Brain microvascular endothelial cell (primary cell): ENCODE results near the gene SLC38A4.

ENCODE experiments used
- DNase-seq: peaks from one replicate; pipeline ENCODE4 v3.0.0-alpha.2; 2020
- H3K27ac ChIP-seq: fragments of 250-450 bp; sonication (Bioruptor Pico); 2 replicates; pipeline ENCODE4 v1.5.1; 2020; ENCODE audit warnings: mild to moderate bottlenecking, moderate library complexity
- H3K27me3 ChIP-seq: fragments of 250-450 bp; sonication (Bioruptor Pico); replicated peaks from 2 replicates; pipeline ENCODE4 v1.5.1; 2020; ENCODE audit warnings: mild to moderate bottlenecking
- H3K36me3 ChIP-seq: fragments of 250-450 bp; sonication (Bioruptor Pico); replicated peaks from 2 replicates; pipeline ENCODE4 v1.5.1; 2020; ENCODE audit warnings: mild to moderate bottlenecking
- H3K4me3 ChIP-seq: 2 replicates; pipeline ENCODE4 v1.5.1; 2011; ENCODE audit warnings: low read depth, mild to moderate bottlenecking, control low read depth, low read length, moderate library complexity
- in situ Hi-C: cut with HindIII; loops from 2 replicates; pipeline ENCODE4 v1.10.0; 2017; ENCODE audit warnings: low sequenced_read_pairs, low pct_ligation_motif_present
- TF ChIP-seq, protein P1 (sequence below): IDR thresholded peaks from 2 replicates; pipeline ENCODE4 v1.5.1; 2011; ENCODE audit warnings: low read depth, mild to moderate bottlenecking, moderate library complexity, low read length, control low read depth, inconsistent platforms; ENCODE audit errors: missing control alignments

Gene SLC38A4

DNA sequence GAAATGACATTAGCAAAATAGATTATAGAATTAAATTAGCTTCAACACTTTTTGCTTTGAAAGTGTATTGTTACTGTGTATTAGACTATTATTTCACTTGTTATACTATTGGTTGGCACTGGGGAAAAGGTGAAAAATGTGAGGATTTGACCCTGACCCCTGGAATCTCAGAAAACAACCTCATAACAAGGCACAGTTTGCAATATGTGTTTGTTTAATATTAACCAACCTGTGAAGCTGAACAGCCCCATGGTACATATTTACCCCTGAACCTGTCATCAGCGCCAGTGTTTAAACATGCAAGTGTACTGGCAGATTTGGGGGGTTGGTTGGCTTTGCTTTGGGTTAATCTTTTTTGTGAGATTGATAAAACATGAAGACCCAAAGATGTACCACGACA lies 11.7 kb downstream of the SLC38A4 start:
- no peak for DNase-seq
- TF ChIP-seq, protein P1, sequence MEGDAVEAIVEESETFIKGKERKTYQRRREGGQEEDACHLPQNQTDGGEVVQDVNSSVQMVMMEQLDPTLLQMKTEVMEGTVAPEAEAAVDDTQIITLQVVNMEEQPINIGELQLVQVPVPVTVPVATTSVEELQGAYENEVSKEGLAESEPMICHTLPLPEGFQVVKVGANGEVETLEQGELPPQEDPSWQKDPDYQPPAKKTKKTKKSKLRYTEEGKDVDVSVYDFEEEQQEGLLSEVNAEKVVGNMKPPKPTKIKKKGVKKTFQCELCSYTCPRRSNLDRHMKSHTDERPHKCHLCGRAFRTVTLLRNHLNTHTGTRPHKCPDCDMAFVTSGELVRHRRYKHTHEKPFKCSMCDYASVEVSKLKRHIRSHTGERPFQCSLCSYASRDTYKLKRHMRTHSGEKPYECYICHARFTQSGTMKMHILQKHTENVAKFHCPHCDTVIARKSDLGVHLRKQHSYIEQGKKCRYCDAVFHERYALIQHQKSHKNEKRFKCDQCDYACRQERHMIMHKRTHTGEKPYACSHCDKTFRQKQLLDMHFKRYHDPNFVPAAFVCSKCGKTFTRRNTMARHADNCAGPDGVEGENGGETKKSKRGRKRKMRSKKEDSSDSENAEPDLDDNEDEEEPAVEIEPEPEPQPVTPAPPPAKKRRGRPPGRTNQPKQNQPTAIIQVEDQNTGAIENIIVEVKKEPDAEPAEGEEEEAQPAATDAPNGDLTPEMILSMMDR: no peak
- in situ Hi-C loops: no loop called here

DNA sequence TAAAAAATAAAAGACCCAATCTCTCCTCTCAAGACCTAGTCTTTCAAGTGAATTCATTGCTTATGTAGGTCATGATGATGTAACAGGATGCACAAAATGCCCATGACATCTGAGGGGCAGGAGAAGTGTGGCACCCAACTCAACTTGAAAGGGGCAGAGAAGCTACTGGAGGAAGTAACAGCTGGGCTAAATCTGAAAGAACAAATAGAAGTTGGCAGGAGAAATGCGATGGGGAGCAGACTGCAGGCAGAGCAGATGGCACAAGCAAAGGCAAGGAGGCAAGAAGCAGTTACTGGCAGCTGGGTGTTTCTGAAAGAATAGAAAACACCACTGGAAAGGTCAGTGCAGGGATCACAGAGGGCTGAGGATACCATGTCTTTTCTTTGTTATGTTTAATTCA lies 14.6 kb downstream of the SLC38A4 start:
- in situ Hi-C loops: no loop called here
- Histone ChIP-seq H3K4me3 (no peak overlapping the region), H3K27ac (no peak overlapping the region), H3K36me3 (no peaks in the 10 kb centered on the region), H3K27me3 (no peaks in the 10 kb centered on the region)
- TF ChIP-seq, protein P1: no peak
- no peak for DNase-seq

More for the DNA sequence above, 11.7 kb downstream of the SLC38A4 start:
- Histone ChIP-seq H3K27me3 (no peaks in the 10 kb centered on the region), H3K36me3 (no peaks in the 10 kb centered on the region), H3K4me3 (no peak overlapping the region), H3K27ac (no peak overlapping the region)

DNA sequence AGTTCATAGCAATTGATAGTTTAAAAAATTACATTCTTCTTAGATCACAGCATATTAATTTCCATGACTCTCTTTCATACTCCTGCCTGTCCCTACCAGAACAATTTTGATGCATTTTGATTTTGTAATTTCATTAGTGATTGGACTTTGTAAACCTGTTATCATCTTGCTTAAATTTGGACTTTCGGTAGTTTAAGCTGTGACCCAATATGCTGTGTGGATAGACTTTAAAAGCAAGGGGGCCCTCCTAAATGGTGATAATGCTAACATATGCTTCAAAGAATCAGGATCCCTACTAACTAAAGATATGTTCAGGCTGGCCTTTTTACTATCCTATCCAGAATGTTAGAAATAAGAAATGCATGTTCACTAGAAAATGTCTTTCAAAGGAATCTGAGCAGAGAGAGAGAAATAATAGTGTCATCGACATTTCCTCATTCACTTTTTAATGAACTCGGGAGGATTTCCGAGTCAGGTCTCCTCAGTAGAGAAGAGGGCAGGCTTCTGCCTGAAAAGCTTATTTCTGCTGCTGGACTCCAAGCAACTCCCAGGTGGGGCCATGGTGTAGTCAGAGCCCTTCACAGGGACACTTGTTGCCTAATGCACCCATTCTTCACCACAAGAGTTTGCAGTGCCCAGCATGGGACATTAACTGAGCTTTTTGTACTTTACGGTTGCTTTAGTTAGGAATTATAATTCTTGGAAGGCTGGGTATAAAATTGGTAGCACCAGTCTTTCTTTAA lies 16.7 kb downstream of the SLC38A4 start:
- no peak overlapping the region for H3K27ac ChIP-seq
- TF ChIP-seq, protein P1: no peak
- no peak for DNase-seq
- H3K4me3 ChIP-seq: no peak overlapping the region
- no peaks in the 10 kb centered on the region for H3K27me3 ChIP-seq
- no peaks in the 10 kb centered on the region for H3K36me3 ChIP-seq
- in situ Hi-C loops: no loop called here

DNA sequence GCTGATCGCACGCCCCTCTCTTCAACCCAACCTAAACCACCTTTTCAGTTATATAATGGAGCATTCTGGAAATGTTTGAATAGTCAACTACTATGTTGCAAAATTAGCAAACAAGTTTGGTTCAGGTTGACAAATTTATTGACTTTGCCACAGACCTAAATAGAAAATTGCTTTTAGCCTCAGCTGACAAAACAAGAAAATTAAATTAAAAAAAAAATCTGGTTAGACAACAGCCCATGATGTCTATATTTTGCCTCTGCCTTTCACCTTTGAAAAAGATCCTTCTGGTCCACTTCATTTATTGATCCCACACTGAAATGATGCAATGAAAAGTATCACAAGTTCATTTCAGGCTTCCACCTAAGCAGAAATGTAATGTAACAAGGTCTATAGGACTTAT lies 17.5 kb downstream of the SLC38A4 start:
- DNase-seq: no peak
- no peaks in the 10 kb centered on the region for H3K36me3 ChIP-seq
- in situ Hi-C loops: no loop called here
- H3K27me3 ChIP-seq: no peaks in the 10 kb centered on the region
- no peak overlapping the region for H3K27ac ChIP-seq
- no peak overlapping the region for H3K4me3 ChIP-seq
- TF ChIP-seq, protein P1: no peak

DNA sequence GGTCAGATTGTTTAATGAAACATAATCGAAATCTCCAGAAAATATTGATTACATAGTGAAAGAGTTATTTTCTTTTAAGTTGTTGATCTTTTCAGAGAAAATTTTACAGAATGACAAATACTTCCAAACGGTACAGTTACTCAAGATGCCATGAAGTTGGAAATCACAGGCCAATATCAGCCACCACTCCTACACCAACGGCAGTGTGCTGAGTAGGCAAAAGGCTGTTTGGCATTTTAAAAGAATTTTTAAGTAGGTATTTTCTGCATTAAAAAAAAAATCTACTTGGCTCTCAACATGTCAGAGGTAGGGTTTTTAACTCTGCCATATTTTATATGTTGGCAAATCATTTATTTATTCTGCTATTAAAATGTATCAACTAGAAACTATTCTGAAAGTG lies 21.7 kb downstream of the SLC38A4 start:
- DNase-seq: no peak
- H3K36me3 ChIP-seq: no peaks in the 10 kb centered on the region
- no peak overlapping the region for H3K4me3 ChIP-seq
- no peak overlapping the region for H3K27ac ChIP-seq
- no peaks in the 10 kb centered on the region for H3K27me3 ChIP-seq
- TF ChIP-seq, protein P1: no peak
- in situ Hi-C loops: no loop called here

DNA sequence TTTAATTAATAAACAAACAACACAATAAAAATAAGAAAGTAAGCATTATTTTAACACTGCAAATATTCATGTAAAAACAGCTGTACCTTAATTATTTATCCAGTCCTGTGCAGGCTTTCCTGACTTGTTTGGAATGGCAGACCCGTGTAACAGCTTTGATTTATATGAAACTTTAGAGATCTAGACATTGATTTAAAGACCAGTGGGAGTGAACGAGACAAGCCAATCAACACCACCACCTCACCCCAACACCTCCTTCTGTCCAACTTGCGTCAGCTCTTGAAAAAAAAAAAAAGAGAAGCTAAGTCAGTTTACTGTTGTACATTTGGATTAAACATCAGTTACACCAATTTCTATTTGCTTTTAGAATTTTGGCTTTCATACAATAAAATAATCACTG lies 22.3 kb downstream of the SLC38A4 start:
- Histone ChIP-seq H3K36me3 (no peaks in the 10 kb centered on the region), H3K4me3 (no peak overlapping the region), H3K27ac (no peak overlapping the region), H3K27me3 (no peaks in the 10 kb centered on the region)
- TF ChIP-seq, protein P1: no peak
- in situ Hi-C loops: no loop called here
- DNase-seq: no peak
